ENCODE results near the gene MARK4.
"Not testable (repeated sequence)": the region's sequence is repeated elsewhere in the genome, so short reads cannot be mapped to it uniquely, and the experiment has no call there.

The MARK4 gene

DNA sequence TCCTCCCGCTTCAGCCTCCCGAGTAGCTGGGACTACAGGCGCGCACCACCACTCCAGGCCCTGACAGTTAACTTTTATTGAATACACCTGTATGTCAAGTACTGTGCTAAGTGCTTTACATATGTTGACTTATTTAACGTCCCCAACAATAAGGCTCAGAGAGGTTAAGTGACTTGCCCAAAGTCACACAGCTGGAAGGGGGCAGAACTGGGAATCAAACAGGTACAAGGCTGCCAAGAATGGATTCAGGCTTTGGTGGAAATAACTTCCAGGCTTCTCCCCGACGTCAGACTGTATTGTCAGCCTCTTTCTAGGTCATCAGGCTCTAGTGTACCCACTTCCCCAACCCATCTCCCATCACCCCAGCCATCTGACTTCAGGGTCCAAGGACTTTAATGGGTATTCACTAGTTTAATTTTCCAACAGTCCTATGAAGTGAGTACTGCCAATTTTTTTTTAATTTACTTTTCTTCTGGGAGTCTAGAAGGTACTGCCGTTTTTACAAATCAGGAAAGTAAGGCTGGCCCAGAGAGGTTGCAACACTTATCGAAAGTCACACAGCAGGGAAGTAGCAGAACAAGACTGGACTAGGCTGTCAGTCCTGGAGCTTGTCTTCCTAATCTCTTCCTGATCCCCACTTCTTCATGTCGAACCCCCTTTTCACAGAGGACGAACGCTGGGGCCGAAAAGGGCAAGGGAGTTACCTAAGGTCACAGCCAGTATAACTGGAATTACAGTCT lies 76.5 kb downstream of the MARK4 start:
- DNase-seq (ENCODE audit: extremely low spot score, insufficient read length, low read depth) (no peak), FAIRE-seq (no peak)

DNA sequence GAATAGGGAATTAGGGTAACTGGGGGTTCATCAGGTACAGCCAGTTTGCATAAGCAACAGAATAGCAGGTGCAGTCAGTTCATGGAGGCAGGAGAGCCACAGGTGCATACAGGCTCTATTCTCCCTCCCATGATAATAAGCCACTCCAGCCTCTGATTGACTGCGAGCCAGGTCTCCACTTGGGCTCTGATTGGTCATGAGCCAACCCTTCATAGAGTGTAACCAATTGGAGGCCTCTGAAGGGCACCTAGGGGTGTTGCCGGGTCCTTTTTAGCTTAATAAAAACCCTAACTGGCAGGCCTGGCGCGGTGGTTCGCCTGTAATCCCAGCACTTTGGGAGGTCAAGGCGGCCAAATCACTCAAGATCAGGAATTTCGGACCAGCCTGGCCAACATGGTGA lies 80.3 kb downstream of the MARK4 start:
- no peak for FAIRE-seq

DNA sequence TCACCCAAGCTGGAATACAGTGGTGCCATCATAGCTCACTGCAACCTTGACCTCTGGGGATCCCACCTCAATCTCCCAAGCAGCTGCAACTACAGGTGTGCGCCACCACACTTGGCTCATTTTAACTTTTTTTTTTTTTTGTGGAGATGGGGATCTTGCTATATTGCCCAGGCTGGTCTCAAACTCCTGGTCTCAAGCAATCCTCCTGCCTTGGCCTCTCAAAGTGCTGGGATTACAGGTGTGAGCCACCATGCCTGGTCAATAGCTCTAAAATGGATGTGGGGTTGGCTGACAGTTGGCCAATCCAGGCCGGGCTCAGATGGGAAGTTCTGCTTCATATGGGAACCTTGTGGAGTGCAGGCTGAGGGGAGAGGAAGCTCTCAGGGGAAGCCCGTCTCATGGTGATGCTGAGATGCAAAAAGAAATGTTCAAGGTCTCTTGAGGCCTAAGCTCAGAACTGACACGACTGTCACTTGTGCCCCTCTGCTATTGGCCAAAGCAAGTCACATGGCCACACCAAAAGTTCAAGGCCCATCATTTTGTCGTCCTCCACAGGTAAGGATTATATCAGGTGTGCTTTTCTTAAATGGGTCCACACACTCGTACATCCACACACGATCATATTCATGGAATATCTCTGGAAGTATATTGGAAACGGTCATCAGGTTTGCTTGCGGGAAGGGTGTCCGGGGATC lies 82.7 kb downstream of the MARK4 start:
- DNase-seq (ENCODE audit: extremely low spot score, insufficient read length, low read depth) (no peak), FAIRE-seq (no peak)

More for the DNA sequence above, 80.3 kb downstream of the MARK4 start:
- DNase-seq (ENCODE audit: extremely low spot score, insufficient read length, low read depth): no peak

DNA sequence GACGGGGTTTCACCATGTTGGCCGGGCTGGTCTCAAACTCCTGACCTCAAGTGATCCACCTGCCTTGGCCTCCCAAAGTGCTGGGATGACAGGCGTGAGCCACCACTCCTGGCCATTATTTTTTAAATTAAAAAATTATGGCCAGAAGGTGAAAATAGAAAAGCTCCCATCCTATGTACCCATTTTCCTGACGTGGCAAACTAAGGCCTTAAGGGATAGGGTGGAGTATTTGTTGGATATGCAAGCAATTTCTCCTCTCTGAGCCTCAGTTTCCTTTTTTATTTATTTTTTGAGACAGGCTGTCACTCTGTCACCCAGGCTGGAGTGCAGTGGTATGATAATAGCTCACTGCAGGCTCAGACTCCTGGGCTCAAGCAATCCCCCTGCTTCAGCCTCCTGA lies 83.8 kb downstream of the MARK4 start:
- FAIRE-seq; DNase-seq (ENCODE audit: extremely low spot score, insufficient read length, low read depth): not testable (repeated sequence)

DNA sequence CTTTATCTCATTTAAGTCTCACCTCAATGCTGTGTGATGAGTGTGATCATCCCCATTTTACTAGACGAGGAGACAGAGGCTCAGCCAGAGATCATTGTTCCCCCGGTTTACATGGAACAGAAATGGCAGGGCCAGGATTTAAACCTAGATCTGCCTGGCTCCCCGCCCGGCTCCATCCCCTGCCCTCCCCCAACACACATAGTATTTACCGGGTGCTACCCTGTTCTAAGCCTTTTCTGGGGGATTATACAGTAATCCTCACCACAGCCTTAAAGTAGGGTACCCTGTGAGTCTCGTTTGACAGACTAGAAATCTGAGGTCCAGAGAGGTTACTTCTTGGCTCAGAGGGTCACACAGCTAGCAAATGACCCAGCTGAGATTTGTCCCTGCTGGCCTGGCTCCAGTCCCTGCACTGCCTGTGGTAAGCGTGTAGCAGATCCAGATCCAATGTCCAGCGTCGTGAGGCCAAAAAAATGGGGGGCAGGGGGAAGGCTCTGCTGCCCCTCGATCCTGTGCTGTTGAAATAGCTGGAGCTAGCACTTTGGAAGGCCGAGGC lies 85.7 kb downstream of the MARK4 start:
- FAIRE-seq: no peak
- DNase-seq (ENCODE audit: extremely low spot score, insufficient read length, low read depth): no peak

DNA sequence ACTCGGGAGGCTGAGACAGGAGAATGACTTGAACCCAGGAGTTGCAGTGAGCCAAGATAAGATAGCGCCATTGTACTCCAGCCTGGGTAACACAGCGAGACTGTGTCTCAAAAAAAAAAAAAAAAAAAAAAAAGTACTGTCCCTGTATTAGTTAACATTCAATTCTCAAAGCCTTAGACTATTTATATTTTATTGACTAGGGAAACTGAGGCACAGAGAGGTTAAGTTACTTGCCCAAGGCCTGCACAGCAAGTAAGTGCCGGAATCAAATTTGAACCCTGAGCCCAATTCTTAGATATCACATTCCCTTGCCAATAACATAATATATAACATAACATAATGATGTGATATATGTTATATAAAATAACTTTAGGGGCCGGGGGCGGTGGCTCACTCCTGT lies 88.6 kb downstream of the MARK4 start:
- no peak for FAIRE-seq

DNA sequence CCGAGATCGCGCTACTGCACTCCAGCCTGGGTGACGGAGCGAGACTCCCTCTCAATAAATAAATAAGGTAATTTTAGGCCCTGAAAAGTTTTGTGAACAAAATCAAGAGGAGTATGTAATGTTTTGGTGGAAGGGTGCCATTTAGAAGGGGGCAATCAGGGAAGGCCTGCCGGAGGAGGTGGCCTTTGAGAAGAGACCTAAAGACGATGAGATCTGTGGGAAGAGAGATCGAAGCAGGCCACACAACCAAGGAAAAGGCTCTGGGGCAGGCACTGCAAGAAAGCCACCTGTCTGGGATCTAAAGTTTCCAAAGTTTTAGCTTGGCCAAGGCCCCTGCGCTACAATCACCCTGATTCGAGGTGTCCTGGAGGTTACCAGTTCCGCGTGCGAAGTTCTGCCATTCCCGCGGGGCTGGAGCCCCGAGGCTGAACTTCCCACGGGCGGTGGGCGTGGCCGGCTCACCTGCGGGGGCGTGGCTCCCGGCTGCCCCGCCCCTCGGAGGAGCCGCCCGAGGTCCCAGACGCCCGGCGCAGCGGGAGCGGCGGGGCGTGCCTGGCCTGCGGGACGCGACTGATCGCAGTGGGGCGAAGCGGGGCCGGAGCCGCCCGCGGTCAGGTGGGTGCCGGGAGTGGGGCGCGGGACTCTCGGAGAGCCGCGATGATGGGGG lies 89.3 kb downstream of the MARK4 start, which contains the start of gene KLC3:
TSS of gene KLC3 (plus strand) at position 519 of the 667 bp plus-strand sequence. CDS start 4,792 bp downstream, outside the sequence.
- peak; percentile 23 for DNase-seq (ENCODE audit: extremely low spot score, insufficient read length, low read depth)
- FAIRE-seq: no peak

More for the DNA sequence above, 88.6 kb downstream of the MARK4 start:
- DNase-seq (ENCODE audit: extremely low spot score, insufficient read length, low read depth): no peak

DNA sequence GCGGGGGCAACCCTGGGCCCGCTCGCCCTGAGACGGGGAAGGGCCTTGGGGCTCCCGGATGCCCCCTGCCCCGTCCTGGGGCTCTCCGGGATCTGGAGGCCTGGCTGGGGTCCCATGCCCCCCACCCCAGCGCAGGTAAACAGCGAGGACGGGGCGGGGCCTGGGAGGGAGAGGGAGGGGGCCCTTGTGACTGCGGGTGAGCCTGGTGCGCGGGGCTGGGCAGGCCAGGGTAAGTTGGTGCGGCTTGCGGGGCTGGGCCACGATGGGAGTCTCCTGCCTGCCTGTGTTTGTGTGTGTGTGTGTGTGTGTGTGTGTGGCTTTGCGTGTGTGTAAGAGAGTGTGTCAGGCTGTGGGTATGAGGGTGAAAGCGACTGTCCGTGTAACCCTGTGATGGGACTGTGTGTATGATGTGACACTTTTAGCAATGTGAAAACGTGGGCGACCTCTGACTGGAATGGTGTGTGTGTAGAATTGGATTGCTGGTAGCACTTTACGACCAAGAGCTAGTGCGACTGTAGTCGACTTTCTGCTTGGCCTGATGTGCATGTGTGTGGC lies 89.9 kb downstream of the MARK4 start:
- no peak for DNase-seq (ENCODE audit: extremely low spot score, insufficient read length, low read depth)
- peak; percentile 12 for FAIRE-seq

DNA sequence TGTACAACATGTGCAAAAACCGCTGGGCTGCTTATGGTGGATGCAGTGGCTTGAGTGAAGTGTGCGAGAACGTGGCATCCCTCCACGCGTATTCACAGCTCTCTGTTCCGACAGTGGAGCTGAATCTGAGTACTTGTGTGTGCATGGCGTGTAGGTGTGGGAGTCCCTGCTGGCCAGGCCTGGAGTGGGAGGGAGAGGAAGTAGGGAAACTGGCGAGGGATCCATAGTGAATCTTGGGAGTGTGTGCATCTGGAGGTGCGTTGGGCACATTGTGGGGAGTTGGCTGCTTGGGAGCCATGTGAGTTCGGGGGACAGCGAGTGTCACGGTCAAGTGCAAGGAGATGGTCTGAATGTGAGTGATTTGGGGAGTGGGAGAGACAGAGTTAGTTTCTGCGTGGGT lies 91.8 kb downstream of the MARK4 start:
- DNase-seq (ENCODE audit: extremely low spot score, insufficient read length, low read depth) (no peak), FAIRE-seq (no peak)

DNA sequence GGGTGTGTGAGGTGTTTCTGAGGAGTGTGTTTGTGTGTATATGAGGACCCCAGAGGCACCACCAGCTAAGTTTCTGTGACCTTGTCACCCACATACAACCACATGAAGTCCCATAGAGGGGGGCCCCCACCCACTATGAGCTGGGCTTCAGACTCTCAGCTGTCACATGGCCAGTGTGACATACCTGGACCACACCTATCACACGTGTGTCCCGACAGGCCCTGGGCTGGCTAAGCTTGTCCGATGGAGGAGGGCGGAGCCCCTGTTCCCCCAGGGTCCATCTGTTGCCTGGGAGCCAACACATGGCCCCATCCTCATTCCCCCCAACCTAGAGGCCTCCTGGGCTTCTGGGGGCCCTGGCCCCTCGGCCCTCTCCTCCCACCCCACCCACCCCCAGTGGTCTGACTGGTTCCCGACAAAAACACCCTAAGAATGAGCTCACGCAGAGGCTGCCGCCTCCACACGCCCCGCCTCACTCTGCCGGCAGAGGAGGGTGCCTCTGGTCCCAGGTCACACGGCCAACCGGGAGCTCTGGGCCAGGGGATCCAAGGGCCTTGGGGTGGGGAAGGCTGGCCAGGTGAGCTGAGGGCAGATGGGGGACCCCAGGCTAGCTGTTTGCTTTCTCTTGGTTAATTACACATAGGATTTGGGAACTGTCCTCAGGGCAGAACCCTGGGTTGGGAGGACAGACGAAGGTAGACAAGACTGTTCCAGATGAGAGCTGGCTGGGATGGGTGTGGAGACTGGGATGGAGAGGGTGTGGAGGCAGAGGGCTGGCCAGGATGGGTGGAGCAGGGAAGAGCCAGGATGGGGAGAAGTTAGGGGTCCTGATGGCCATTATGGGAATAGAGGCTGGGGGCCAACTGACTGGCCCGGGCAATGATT lies 93.8 kb downstream of the MARK4 start:
- FAIRE-seq (no peak), DNase-seq (ENCODE audit: extremely low spot score, insufficient read length, low read depth) (no peak)

DNA sequence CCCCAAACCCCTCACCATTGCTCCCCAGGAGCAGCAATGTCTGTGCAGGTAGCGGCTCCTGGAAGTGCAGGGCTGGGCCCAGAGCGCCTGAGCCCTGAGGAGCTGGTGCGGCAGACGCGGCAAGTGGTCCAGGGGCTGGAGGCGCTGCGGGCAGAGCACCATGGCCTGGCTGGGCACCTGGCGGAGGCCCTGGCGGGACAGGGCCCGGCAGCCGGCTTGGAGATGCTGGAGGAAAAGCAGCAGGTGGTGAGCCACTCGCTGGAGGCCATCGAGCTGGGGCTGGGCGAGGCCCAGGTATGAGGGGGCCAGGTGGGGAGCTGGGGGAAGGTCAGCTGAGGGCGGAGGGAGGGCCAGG lies 94.4 kb downstream of the MARK4 start:
- FAIRE-seq (no peak), DNase-seq (ENCODE audit: extremely low spot score, insufficient read length, low read depth) (no peak)

DNA sequence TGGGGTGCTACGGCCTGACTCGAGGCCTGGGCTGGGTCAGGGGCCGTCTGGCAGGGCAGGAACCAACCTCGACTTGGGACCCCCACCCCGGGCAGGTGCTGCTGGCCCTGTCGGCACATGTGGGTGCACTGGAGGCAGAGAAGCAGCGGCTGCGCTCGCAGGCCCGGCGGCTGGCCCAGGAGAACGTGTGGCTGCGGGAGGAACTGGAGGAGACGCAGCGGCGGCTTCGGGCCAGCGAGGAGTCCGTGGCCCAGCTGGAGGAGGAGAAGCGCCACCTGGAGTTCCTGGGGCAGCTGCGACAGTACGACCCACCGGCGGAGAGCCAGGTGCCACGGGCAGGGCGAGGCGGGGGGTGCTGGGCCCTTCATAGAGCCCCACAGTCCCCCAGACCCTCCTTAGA lies 95.4 kb downstream of the MARK4 start:
- DNase-seq (ENCODE audit: extremely low spot score, insufficient read length, low read depth) (no peak), FAIRE-seq (no peak)

DNA sequence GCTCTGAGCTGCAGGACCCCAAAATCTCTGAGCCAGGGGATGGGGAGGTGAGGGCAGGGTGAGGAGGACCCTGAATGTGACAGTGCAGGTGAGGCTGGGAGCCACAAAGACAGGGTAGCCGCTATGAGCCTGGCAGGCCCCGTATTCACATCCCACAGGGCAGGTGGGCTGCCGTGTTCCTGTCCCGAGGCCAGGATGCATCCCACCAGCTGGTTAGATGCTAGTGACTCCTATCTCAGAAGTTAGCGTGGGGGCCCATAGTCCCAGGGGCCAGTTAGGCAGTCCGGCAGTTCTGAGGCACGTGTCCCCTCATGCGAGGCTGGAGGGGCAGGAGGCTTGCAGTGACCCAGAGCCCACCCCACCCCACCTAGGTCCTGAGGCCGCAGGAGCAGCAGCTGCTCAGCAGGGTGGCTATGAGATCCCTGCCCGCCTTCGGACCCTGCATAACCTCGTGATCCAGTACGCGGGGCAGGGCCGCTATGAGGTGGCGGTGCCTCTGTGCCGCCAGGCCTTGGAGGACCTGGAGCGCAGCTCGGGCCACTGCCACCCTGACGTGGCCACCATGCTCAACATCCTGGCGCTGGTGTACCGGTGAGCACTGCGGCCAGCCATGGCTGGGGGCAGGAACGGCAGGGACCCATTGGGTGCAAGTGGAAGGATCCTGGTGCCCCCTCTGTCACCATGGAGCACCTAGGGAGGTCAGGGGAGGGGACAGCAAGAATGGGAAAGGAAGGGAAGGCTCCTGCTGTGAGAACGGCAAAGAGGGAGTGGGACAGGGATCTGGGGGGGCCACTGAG lies 96.7 kb downstream of the MARK4 start:
- DNase-seq (ENCODE audit: extremely low spot score, insufficient read length, low read depth) (no peak), FAIRE-seq (no peak)

DNA sequence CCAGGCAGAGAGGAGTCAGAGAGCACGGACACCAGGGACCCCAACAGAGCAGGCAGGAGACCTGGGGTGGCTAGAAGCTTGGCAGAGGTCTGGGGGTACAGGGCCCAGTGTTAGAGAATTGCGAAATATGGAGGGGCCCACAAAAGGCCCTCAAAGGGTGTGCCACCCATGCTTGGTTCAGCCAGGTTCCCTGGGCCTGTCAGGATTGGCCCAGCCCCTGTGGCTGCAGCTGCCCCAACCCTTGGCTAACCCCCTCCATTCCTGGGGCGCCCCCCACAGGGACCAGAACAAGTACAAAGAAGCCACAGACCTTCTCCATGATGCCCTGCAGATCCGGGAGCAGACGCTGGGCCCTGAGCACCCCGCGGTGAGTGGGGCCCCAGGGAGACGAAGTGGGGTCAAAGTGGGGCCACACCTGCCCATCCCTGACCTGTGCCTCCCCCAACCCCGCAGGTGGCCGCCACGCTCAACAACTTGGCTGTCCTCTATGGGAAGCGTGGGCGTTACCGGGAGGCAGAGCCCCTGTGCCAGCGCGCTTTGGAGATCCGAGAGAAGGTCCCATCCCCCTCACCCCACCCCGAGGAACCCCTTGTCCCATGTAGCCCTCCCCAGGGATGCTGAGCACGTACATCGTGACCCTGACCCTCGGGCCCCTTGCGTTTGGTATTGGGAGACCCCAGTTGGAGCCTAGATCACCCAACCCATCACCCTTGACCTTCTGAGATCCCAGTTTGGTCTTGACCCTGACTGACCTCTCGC lies 97.5 kb downstream of the MARK4 start:
- DNase-seq (ENCODE audit: extremely low spot score, insufficient read length, low read depth) (no peak), FAIRE-seq (no peak)

DNA sequence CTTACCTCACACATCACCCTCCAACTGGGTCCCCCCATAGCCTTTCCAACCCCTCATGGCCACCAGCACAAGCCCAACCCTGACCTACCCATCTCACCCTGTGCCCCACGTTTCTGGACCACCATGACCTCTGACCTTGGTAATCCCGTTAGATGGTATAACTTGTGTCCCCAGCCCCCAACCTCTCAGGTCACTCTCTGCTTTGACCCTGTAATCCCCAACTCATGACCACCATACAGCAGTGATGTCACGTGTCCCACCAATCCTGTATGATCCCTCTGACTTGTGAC lies 98.0 kb downstream of the MARK4 start:
- no peak for FAIRE-seq
- DNase-seq (ENCODE audit: extremely low spot score, insufficient read length, low read depth): no peak

DNA sequence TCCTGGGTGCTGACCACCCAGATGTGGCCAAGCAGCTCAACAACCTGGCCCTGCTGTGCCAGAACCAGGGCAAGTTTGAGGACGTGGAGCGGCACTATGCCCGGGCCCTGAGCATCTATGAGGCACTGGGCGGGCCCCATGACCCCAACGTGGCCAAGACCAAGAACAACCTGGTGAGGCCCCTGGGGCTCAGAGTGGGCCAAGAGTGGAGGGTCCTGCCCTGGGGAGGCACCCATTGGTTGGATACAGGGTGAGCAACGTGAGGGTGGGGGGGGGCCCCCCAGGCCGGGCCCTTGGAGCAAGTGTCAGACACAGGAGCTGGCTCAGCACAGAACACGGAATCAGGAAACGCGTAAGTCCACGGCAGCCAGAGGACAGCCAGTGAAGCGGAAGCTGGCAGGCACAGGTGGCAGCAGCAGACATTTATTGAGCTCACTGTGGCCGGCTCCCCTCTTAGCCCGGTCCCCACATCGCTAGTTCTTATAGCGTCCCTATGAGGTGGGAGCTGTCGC lies 98.4 kb downstream of the MARK4 start:
- FAIRE-seq (no peak), DNase-seq (ENCODE audit: extremely low spot score, insufficient read length, low read depth) (no peak)

DNA sequence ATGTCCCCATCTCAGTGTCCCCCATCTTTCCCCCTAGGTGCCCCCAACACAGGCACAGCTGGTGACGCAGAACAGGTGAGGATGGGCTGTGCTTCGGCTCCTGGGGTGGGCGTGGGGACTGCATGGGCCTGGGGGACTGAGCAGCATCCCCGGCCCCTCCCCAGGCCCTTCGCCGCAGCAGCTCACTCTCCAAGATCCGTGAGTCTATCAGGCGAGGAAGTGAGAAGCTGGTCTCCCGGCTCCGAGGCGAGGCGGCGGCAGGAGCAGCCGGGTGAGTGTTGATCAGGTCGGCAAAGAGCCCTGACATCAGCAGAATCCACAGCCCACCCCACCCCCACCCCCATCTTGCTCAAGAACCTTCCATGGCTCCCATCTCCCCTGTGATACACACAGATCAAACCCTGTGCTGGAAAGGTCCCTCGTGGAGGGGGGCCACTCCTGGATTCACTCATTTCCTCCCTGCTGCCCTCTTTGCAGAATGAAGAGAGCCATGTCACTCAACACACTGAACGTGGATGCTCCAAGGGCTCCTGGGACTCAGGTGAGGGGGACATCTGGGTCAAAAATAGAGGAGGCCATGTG lies 99.5 kb downstream of the MARK4 start:
- no peak for DNase-seq (ENCODE audit: extremely low spot score, insufficient read length, low read depth)
- FAIRE-seq: no peak

Measured in GM18507 (cell line).